NOMO-1 treated with DMSO at 0.1 percent for 48 hours (cell line): Measurements from ENCODE around the gene STK11IP.
A peak's percentile ranks its signal among the peaks of the same experiment; 100 is the strongest.

Experiments
- DNase-seq: peaks from one replicate; lab custom pipeline; 2025; ENCODE audit not compliant: unreplicated experiment; lab: John Stamatoyannopoulos, UW

Gene STK11IP

DNA sequence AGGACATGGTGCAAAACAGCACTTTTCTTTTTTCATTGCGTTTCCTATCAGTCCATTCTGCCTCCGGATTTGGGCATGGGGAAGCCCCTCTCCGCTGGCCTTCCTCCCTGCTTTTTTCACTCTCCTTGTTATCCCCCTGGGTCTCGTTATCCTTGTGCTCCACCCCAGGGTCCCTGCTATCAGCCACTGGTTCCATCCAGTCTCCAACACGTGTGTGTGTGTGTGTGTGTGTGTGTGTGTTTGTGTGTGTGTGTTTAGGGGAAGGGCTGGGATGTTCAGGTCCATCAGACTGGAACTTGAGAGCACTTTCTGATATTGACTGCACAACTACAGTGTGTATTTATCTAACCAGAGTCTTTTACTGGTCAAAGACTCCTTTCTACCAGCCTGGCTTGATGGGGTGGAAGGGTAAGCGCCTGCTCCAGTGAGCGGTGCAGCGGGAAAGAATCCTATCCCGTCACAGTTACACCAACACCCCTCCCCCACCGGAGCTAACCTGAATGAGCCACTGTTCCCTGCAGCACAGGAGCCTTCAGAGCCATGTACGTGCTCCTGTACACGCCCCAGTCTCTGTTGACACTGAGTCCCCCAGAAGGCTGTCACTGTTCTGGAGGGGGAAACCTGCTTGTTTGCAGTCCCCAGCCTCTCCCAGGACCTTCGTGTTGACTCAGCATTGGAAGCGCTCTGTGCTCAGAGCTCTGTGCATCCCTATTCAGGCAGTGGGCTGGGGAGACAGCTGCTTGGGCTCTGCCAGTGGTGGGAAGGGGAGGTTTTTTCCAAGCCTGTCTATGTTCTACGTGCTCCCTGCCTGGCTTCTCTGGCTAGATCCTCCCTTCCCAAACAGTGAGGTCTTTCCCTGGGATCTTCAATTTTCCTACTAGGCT, 20.9 kb upstream of the STK11IP start:
- no peak for DNase-seq

- DNase-seq, result peak; percentile 87
Measured at GRCh38 chr2:219578811-219579613, 18.6 kb upstream of the STK11IP start.

- no peak for DNase-seq
Measured at GRCh38 chr2:219581346-219581745, 16.3 kb upstream of the STK11IP start.

GRCh38 chr2:219591091-219591490, 6.6 kb upstream of the STK11IP start:
- DNase-seq, result no peak

GRCh38 chr2:219592736-219593135, 4.9 kb upstream of the STK11IP start:
- no peak for DNase-seq

DNA sequence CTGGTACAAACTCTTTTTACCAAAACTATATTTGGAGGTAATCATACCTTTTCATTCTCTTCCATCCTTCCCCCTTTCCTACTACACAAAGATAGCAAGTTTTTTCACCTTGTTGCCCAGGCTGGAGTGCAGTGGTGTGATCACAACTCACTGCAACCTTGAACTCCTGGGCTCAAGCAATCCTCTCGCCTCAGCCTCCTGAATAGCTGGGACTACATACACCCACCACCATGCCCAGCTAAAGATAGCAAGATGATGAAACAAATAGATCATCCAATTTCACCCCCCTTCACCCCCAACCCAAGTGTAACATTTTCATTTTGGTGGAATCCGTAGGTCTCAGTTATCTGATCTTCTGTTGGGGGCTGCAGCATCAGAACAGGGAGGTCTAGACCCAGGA, 4.5 kb upstream of the STK11IP start:
- no peak for DNase-seq

DNA sequence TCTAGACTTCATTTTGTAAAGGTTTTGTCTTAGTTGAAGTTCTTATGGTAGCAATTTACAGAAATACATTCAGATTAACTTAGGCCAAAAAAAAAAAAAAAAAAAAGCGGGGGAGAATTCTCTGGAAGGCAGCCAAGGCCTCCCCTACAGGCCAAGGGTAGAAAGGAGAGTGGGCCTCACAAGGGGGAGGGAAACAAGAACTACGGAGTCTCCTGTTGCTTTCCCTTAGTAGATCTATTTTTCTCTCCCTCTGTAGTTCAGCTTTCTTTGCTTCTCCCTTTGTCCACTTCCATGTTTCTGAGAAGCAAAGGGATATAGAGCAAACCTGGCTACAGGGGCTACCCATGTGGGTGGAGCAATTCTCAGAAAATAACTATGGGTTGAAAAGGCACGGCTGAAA, 2.4 kb upstream of the STK11IP start:
- no peak for DNase-seq

GRCh38 chr2:219596954-219597551, 604 bp upstream of the STK11IP start:
- DNase-seq, result peak; percentile 54

DNA sequence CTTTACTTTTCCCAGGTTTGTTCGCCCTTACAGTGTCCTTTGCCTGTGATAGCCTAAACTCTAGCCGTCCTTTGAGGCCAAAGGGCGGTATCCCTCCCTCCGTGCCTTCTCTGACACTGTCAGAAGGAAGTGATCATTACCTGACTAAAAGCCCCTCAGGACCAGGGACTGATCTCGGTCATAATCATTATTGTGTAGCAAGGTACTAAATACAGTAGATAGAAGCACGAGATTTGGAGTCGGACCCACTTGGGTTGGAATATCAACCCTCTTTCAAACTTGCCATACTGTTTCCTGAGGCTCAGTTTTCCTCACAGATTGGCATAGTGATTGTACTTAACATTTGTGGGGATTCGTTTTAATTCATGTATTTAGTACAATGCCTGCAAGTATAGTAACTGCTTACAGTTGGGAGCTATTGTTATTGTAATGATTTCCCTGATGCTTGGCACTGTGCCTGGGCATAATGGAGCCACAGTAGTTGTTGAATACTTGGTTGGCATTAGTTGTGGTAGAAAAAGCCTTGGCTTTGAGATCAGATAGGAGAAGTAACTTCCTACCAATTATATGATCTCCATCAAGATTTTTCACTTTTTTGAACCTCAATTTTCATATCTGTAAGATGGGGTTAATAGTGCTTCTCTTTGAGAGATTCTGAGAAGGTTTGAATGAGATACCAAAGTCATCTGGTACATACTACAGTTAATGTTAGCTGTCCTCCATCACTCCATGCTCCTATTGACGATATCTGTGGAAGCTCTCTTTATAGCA, 836 bp downstream of the STK11IP start:
- DNase-seq, result no peak

DNA sequence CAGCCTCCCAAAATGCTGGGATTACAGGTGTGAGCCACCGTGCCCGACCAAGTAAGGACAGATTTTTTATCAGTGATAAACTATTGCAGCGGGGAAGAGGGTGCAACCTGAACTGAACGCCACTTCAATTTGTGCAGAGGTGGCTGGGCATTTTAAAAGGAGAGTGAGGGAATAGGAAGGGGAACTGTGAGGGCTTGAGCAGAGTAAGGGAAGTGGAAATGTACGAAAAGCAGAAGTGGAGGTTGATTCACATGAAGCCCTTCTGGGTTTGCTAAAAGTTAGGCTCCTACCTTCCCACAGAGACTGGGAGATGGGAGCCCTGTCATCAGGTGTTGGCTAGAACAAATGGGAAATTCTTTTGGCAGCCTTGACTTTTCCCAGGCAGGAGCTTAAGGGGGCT, 6.1 kb downstream of the STK11IP start:
- peak; percentile 89 for DNase-seq

DNA sequence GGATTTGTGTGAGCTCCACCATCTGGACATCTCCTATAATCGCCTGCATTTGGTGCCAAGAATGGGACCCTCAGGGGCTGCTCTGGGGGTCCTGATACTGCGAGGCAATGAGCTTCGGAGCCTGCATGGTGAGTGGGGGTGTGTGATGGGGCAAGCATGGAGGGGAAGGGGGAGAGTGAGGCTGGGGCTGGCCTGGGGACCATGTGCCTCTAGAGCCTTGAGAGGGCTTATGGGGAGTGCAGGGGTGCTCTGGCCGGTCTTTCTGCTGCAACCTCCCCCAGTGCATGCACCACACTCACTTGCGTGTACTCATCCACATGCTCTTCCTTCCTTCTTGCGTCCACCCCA, 7.9 kb downstream of the STK11IP start:
- no peak for DNase-seq

DNA sequence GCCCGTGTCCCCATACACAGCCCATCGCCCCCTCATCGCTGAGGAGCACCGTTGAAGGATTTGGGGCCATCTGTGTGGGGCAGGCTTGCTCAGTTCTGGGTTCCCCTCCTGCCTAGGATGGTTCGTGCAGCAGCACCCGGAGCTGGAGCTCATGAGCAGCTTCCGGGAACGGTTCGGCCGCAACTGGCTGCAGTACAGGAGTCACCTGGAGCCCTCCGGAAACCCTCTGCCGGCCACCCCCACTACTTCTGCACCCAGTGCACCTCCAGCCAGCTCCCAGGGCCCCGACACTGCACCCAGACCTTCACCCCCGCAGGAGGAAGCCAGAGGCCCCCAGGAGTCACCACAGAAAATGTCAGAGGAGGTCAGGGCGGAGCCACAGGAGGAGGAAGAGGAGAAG, 10.3 kb downstream of the STK11IP start:
- DNase-seq, result no peak

GRCh38 chr2:219608399-219608964, 10.8 kb downstream of the STK11IP start:
- no peak for DNase-seq

DNA sequence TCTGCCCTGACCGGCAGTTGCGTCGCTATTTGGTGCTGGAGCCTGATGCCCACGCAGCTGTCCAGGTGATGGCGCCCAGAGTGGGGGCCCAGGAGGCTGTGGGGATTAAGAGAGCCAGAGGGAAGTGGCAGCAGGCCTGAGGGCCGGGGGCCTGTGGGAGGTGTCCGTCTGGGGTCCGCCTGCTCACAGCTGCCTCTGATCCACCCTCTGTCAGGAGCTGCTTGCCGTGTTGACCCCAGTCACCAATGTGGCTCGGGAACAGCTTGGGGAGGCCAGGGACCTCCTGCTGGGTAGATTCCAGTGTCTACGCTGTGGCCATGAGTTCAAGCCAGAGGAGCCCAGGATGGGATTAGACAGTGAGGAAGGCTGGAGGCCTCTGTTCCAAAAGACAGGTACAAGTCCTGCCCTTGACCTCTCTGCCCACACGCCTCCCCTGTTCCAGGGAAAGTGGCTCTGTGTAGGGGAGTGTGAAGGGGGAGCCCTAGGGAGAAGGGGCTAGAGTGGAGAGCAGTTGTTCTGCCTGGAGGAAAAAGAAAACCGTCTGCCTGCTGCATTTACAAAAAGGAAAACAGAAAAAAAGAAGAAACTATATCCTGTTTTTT, 11.6 kb downstream of the STK11IP start:
- no peak for DNase-seq

GRCh38 chr2:219611306-219611705, 13.6 kb downstream of the STK11IP start:
- DNase-seq, result no peak

DNA sequence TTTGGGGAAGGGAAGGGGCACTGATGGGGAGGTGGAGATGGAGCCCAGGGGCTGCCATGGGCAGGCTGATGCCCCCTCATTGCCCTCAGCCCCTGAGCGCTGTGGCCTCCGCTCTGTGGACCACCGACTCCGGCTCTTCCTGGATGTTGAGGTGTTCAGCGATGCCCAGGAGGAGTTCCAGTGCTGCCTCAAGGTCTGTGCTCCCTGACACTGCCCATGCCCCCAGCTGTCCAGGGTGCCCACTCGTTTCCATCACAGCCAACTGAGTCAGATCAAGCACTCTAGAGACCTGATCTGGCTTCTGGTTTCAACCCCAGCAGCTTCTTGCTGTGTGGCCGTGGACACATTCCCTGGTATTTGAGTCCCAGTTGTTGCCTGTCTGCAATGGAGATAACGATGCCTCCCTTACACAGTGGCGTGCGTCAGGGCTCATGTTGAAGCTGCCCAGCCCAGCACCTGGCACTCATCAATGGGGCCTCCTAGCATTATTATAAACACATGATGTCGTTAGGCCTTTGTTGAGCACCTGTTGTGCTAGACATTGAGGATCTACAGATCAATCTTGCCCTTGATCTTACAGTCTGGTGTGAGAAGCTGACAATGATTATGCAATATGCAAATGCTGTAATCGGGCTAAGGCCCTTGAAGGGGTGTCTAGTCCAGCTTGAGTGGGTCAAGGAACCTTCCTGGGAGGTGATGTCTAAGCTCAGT, 14.4 kb downstream of the STK11IP start:
- DNase-seq, result no peak

DNA sequence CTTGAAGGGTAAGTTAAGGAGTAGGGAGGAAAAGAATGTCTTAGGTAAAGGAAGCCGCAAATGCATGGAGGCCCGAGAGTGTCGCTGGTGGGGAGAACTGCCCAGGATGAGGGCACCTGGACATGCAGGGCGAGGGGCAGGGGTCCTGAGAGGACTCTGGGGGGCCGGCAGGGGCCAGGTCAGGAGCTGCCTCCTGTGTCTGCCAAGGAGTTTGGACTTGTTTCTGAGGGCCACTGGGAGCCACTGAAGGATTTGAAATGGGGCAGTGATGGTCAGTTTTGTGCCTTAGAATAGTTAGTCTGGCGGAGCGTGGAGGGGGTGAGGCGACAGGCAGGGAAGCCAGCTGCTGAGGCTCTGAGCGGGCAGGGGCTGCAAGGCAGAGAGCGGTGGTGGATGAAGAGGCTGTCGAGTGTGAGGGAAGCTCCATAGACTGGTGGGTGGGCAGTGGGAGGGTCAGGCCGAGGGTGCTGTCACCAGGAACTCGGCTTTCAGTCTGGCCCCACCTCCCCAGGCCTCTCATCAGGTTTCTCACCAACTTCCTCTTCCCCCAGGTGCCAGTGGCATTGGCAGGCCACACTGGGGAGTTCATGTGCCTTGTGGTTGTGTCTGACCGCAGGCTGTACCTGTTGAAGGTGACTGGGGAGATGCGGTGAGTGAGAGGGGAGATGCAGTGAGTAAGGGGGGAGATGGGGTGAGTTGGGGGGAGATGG, 15.1 kb downstream of the STK11IP start:
- DNase-seq, result no peak

DNA sequence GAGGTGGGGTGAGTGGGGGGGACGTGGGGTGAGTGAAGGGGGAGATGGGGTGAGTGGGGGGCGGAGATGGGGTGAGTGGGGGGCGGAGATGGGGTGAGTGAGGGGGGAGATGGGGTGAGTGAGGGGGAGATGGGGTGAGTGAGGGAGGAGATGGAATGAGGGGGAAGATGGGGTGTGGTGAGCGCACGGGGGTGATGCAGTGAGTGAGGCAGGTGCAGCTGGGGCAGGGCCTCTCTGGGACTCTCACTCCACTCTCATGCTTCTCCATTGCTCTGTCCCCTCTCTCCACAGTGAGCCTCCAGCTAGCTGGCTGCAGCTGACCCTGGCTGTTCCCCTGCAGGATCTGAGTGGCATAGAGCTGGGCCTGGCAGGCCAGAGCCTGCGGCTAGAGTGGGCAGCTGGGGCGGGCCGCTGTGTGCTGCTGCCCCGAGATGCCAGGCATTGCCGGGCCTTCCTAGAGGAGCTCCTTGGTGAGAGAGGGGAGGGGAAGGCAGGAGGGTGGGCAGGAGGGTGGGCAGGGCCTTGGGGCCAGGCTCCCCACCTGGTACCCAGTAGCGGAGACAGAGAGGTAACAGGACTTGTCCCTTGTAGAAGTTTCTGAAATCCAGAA, 15.9 kb downstream of the STK11IP start:
- no peak for DNase-seq
